Measurements from ENCODE around the gene MAP1B.

Gene MAP1B

GRCh38 chr5:72171667-72172066, 64.4 kb downstream of the MAP1B start:
- no peak overlapping the region for H3K4me3 ChIP-seq (ENCODE audit: low read length)
- TF ChIP-seq ZNF274 (IDR thresholded peaks at IDR 0.05; ENCODE audit: low read depth, low read length), result no peak

- TF ChIP-seq ZNF274 (IDR thresholded peaks at IDR 0.05; ENCODE audit: low read depth, low read length), result no peak
- H3K4me3 ChIP-seq (ENCODE audit: low read length), result no peak overlapping the region
These were observed 65.5 kb downstream of the MAP1B start for GRCh38 chr5:72172786-72173185.

GRCh38 chr5:72177538-72177937, 70.3 kb downstream of the MAP1B start:
- H3K4me3 ChIP-seq (ENCODE audit: low read length), result no peak overlapping the region
- no peak for TF ChIP-seq ZNF274 (IDR thresholded peaks at IDR 0.05; ENCODE audit: low read depth, low read length)

- TF ChIP-seq ZNF274 (IDR thresholded peaks at IDR 0.05; ENCODE audit: low read depth, low read length), result no peak
- no peak overlapping the region for H3K4me3 ChIP-seq (ENCODE audit: low read length)
These were observed 71.9 kb downstream of the MAP1B start for GRCh38 chr5:72179028-72179815.

GRCh38 chr5:72179816-72180440, 72.7 kb downstream of the MAP1B start:
- no peak overlapping the region for H3K4me3 ChIP-seq (ENCODE audit: low read length)
- no peak for TF ChIP-seq ZNF274 (IDR thresholded peaks at IDR 0.05; ENCODE audit: low read depth, low read length)

GRCh38 chr5:72180925-72181324, 73.7 kb downstream of the MAP1B start:
- H3K4me3 ChIP-seq (ENCODE audit: low read length), result no peak overlapping the region
- TF ChIP-seq ZNF274 (IDR thresholded peaks at IDR 0.05; ENCODE audit: low read depth, low read length), result no peak

- no peak for TF ChIP-seq ZNF274 (IDR thresholded peaks at IDR 0.05; ENCODE audit: low read depth, low read length)
- H3K4me3 ChIP-seq (ENCODE audit: low read length), result no peak overlapping the region
These were observed 75.4 kb downstream of the MAP1B start for GRCh38 chr5:72182686-72183085.

- TF ChIP-seq ZNF274 (IDR thresholded peaks at IDR 0.05; ENCODE audit: low read depth, low read length), result no peak
- no peak overlapping the region for H3K4me3 ChIP-seq (ENCODE audit: low read length)
These were observed 75.8 kb downstream of the MAP1B start for GRCh38 chr5:72183101-72183520.

GRCh38 chr5:72184408-72184807, 77.1 kb downstream of the MAP1B start:
- TF ChIP-seq ZNF274 (IDR thresholded peaks at IDR 0.05; ENCODE audit: low read depth, low read length), result no peak
- no peak overlapping the region for H3K4me3 ChIP-seq (ENCODE audit: low read length)

GRCh38 chr5:72185496-72186329, 78.4 kb downstream of the MAP1B start:
- no peak for TF ChIP-seq ZNF274 (IDR thresholded peaks at IDR 0.05; ENCODE audit: low read depth, low read length)
- no peak overlapping the region for H3K4me3 ChIP-seq (ENCODE audit: low read length)

GRCh38 chr5:72187388-72188075, 80.3 kb downstream of the MAP1B start:
- no peak for TF ChIP-seq ZNF274 (IDR thresholded peaks at IDR 0.05; ENCODE audit: low read depth, low read length)
- no peak overlapping the region for H3K4me3 ChIP-seq (ENCODE audit: low read length)

GRCh38 chr5:72188166-72188565, 80.9 kb downstream of the MAP1B start:
- H3K4me3 ChIP-seq (ENCODE audit: low read length), result no peak overlapping the region
- no peak for TF ChIP-seq ZNF274 (IDR thresholded peaks at IDR 0.05; ENCODE audit: low read depth, low read length)

GRCh38 chr5:72189146-72189545, 81.9 kb downstream of the MAP1B start:
- TF ChIP-seq ZNF274 (IDR thresholded peaks at IDR 0.05; ENCODE audit: low read depth, low read length), result no peak
- no peak overlapping the region for H3K4me3 ChIP-seq (ENCODE audit: low read length)

GRCh38 chr5:72191404-72191803, 84.1 kb downstream of the MAP1B start:
- no peak for TF ChIP-seq ZNF274 (IDR thresholded peaks at IDR 0.05; ENCODE audit: low read depth, low read length)
- no peak overlapping the region for H3K4me3 ChIP-seq (ENCODE audit: low read length)
